NCI-H446 (cell line): Measurements from ENCODE around the gene NEK10.

Source experiments
- DNase-seq, 2 experiments: peaks; one replicate each; lab custom pipeline; 2025; lab: John Stamatoyannopoulos, UW

NEK10 gene

DNA sequence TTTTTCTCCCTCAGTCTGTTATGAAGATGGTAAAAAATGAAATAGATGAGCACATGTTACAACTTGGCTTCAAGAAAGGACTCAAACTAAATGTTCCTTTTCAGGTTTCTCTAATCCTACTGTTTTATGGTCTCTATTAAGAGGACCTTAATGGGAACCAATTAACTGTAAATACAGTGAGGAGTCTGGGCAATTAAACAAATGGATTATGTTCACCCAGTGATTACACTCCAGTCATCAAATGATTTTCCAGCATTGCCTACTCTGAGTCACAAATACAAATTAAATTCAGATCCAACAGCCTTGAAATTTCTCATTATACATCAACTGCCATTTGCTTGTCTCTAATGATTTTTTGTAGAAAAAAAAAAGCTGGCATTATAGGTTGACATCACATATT lies 129.2 kb downstream of the NEK10 start:
- peak; percentile 11 to 40 for DNase-seq

- no peak for DNase-seq
These were observed 140.4 kb downstream of the NEK10 start for GRCh38 chr3:27228805-27229204.

DNA sequence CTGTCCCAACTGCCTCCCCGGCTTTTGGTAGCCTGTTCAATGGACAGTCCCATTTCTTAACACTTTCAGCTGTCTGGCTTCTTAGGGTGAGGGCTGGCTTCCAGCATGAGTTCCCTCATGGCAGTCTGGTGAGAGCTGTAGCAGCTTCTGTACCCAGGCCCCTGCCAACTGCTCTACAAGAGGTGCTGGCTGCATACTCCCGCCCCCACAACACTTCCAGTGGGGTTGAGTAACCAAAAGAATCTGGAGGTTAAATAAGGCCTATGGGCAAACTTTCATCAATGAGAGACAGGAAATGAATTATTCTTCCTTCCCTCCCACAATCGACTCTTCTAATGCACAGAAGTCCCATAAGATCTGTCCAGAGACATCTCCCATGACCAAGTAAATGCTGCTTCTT lies 145.0 kb downstream of the NEK10 start:
- DNase-seq, result peak in 1 of 2 experiments; percentile 45

GRCh38 chr3:27221264-27221932 lies 147.8 kb downstream of the NEK10 start:
- DNase-seq, result peak; percentile 72 to 93

DNA sequence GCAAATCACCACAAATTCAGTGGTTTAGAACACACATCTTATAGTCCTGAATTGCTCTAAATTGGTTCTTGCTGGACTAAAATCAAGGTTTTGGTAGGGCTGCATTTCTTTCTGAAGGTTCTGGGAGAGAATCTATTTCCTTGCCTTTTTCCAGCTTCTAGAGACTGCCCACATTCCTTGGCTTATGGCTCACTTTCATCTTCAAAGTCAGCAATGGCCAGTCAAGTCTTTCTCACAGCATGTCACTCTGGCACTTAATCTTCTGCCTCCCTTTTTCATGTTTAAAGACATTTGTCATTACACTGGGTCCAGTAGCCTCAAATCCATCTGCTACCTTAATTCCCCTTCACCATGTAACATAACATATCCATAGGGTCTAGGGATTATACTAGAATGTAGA lies 149.0 kb downstream of the NEK10 start:
- peak in 1 of 2 experiments; percentile 15 for DNase-seq

DNA sequence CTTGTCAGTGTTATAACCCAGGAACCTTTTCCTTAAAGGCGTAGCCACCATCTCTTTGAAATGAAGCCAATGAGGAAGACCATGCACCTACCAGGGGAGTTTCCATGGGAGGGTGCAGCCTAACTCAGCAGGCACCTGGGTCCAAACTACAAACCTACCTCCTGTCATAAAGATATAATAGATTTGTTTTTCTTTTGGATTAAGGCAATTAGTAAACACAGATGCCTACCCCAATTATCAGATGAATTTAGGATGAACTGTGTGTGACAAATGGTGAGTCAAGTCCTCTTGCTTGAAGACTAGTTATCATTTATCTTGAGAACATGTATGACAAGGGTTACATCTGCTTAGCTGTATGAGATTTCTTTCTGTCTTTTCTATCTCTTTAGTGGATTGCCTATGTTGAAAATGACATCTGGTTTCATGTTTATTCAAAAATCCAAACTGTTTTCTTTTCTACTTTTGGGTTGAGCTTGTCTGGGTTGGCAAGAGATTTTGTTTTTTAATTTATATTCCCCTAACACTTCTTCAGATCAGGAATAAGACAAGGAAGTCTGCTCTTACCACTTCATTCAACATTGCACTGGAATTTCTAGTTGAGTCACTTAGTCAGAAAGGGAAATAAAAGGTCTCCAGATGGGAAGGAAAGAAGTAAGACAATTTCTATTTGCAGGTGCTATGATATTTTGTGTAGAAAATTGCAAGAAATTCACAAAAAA lies 149.9 kb downstream of the NEK10 start:
- DNase-seq, result no peak

GRCh38 chr3:27216955-27217552 lies 152.1 kb downstream of the NEK10 start:
- no peak for DNase-seq

DNA sequence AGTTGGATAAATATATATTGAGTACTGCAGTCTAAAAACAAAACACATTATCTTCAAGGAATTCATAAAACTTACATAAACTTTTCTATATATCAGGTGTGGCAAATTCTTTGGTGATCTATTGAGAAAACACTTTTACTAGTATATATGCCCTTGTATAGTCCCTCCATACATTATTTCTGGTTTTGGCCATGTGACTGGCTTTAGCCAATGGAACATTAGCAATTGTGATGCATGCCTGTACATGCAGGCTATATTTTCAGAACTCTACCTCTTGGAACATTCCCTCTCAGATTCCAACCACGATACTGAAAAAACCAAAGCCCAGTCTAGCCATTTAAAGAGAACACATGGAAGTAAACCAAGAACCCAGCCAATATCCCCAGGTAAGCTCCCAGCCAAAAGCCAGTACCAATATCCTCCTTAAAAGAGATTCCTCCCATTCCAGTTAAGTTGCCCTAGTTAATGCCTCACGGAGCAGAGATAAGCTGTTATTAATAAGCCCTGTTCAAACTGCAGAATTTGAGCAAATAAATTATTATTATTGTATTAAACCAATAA lies 152.8 kb downstream of the NEK10 start:
- no peak for DNase-seq

DNA sequence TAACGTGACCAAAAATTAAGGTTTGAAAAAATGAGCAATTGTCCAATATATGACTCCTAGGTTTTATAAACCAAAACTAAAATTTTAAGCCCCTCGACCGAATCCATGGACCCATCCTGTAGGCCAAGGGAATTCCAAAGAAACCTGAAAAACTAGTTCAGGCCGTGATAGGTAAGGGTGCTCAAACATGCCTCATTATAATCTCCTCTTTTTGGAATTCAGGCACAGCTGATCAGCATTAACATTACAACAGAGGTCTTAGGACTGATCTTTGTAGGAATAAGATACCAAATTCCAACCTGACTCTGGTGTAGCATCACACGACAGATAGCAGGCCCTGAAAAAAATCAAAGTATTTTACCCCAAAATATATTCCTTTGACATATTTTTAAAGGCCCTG lies 155.7 kb downstream of the NEK10 start:
- no peak for DNase-seq

DNA sequence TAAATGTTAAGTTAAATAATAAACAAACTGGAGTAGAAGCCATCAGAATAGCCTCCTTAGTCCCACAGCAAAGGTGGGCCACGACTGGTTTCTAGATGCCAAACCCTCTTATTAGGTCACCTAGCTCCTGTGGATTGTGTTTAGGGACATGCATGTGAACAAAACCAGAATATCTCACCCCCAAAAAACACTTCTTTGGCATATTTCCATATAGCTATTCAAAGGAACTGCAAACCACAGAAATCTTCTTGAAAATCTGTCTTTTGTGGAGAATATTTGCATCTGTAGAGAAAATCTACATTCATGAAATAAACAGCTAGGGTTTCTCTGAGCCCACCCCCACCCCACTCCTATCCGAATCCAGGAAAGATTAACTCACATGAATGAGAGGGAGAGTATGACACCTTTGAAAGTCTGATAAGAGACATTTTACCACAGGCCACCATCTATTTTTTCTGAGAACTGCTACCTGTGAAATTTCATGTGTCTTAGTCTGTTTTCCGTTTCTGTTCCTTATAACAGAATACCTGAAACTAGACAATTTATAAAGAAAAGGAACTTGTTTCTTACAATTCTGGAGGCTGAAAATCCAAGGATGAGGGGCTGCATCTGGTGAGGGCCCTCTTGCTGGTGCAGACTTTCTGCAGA lies 159.4 kb downstream of the NEK10 start:
- no peak for DNase-seq

- peak; percentile 5 to 22 for DNase-seq
These were observed 160.1 kb downstream of the NEK10 start for GRCh38 chr3:27208961-27209616.

DNA sequence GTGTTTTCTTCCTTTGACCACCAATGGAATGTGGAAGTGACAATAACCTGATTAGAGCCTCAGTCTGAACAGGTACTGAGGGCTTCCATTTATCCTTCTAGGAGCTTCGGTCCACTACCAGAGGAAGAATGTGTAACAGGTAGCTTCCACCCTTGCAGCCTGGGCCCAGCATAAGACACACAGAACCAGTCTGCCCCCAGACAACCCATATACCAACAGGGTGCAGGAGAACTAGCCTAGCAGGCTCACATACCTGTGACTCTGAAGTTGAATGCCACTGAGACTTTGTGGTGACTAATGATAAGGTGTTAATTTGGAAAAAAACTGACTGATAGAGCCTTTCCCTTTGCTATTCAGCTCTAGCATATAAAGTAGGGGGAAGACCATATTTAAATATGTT lies 166.2 kb downstream of the NEK10 start:
- no peak for DNase-seq

DNA sequence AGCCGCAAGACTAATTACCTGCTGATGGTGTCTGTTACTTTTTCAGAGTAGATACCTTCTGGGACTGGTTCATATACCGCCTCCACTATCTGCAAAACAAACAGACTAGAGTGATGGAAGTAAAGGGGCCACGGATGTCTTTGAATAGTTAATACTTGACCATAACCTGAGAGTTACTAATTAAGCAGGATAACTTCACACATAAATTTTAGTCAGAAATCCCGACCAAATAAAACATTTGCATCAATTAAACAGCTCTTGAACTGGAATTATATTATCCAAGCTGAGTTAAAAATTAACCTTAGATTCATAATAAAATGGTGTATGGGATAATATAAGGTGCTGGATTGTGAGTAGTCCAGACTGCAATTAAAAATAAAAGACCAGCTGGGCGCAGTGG lies 167.7 kb downstream of the NEK10 start:
- DNase-seq, result no peak

DNA sequence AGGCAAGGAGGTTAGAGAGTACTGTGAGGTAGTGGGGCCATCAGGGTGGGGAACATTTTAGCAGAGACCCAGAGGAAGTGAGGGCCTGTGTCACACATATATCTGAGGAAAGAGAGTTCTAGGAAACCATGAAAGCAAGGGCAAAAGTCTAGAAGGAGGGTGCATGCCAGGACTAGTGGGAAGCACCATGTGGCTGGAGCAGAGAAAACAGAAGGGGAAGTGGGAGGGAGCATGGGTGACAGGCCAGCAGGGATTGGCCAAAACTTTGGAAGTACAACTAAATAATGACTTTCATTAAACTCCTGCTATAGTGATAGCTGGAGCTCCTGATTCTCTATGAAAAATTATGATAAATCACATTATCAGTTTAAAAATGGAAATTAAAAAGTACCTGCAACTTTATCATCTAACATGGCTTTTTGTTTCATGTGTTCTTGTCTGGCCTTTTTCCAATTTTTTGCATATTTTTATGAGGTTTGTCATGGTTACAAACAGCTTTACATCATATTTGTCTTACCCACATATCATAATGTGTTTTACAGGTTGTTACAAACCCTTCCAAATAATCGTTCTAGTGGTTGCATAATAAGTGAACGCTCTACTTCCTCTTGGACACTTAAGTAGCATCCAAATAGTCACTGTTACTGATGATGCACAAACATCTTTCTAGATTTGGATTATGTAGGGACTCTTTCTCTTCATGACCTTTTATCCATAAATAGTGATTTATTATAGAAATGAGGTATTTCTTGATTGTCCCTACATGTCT lies 168.3 kb downstream of the NEK10 start:
- DNase-seq, result no peak

DNA sequence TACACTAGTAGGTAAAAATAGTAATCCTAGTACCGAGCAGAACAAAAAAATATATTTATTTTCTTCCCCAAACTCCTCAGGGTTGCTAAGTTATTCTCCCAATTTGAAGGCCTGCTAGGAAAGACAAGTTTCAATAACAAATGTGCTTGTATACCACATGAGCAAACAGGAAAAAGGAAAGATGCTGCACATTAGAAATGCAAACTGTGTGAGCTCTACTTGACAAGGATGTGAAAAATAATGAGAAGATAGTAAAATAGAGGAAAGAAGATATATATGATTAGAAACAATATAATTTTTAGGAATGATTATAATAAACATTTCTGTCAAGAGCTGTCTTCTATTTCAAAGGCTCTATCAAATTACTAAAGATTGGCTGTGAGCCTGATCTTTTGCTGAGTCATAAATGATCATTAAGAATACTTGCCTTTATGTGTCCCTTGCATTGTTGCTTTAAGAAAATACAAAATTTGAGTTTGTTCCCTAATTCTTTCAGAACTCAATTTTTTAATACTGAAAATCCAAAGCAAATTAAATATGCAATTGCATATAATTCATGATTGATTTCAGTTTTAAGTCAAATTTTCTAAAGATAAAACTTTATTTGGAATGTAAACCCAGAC lies 174.2 kb downstream of the NEK10 start:
- no peak for DNase-seq

DNA sequence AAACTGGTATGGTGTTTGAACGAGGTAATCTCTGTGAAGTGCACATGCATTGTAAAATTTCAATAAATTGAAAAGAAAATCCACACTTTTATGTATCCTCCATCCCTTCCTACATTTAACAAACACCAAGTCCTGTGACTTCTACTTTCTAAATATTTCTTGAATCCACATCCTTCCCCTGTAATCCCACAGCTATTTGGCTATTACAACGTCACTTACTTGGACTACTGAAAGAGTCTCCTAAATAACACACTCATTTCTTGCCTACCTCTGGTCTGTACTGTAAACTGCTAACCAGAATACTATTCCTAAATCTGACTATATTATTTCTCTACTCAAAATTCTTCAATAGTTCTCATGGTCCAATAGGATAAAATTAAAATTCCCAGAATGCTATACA lies 176.1 kb downstream of the NEK10 start:
- no peak for DNase-seq

DNA sequence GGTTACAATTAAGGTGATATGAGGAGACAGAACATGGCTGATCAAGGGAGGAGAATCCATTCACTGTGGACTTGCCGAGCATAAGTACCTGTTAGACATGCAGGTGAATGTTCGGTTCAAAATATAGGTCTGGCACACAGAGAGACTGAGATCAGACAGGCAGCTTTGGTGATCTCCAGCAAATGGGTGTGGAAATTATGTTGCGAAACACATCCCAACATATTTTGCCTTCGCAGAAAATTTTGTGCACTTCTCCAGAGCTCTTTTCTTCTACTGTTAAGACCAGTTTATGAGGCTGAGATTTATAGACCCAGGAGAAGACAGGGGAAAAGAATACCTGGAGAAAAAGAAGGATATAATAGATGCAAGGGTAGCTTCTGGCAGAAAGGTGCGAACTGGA lies 183.2 kb downstream of the NEK10 start:
- no peak for DNase-seq

DNA sequence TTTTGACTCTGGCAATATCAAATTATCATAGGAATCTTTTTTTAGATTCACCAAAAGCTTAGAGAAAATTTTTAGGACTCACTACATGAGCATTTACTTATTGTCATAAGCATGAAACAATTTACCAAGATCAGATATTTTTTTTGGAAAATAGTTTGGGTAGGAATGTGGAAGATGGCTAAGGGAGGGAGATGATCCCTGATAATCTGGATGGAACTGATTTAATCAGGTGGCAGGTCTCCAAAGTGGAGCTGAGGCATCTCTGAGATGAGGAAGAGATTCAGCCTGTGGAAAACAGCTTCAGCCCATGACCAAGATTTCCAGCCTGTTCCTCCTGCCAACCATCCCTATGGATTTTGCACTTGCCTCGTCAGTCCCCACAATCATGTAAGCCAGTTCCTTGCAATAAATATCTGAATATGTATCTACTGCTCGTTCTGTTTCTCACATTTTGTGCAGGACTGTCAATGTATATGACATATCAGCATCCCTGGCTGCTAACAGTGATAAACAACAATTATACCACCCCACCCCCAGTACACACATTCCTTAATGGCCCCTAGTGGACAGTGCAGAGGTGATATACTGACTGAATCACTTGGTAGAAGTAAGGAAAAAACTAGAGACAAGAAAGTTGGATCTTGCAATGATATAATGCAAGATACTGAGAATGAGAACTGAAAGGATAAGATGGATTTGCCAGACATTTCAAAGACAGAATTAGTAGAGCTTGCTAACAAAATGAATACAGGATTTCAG lies 183.8 kb downstream of the NEK10 start:
- DNase-seq, result no peak

GRCh38 chr3:27184261-27184660 lies 184.9 kb downstream of the NEK10 start:
- DNase-seq, result no peak

GRCh38 chr3:27176256-27176655 lies 192.9 kb downstream of the NEK10 start:
- DNase-seq, result no peak
